IMR-90 (cell line): ENCODE results near the gene SPATA3. TPM values are rescaled to one million over a fixed set of nuclear protein-coding genes. Genes with fewer than 3 reads are reported as not detected.

Source experiments
- ATAC-seq: fragments of 200-7000 bp; cut with Tn5 transposase; 2 replicates; pipeline ENCODE4 v1.9.1; 2020; ENCODE audit warnings: low read depth, mild to moderate bottlenecking, moderate library complexity
- BruUV-seq: library from RNA; stranded (reverse); fragments of 400-500 nt; replicated peaks from 2 replicates; lab custom pipeline; 2021; lab: Mats Ljungman, UMichigan
- CTCF ChIA-PET: fragments of 300-600 bp; formaldehyde crosslinking; extraction: SDS; loops from one replicate; lab custom pipeline; 2021; ENCODE audit warnings: antibody characterized with exemption; lab: Yijun Ruan, JAX
- POLR2A ChIA-PET: fragments of 300-600 bp; sonication (Branson Sonifier 250); formaldehyde crosslinking; loops from one replicate; lab custom pipeline; 2022; ENCODE audit warnings: antibody characterized with exemption; ENCODE audit not compliant: unreplicated experiment; lab: Charles Lee
- DNase-seq: peaks from one replicate; pipeline ENCODE4 v3.0.0; 2013
- H2AFZ ChIP-seq: replicated peaks from 2 replicates; pipeline ENCODE3; 2013; ENCODE audit warnings: low read length, mild to moderate bottlenecking; ENCODE audit not compliant: poor library complexity
- H2AK5ac ChIP-seq: 2 replicates; pipeline ENCODE4 v1.6.1; 2013; ENCODE audit warnings: low read depth, low read length, inconsistent platforms
- H2AK9ac ChIP-seq: replicated peaks from 2 replicates; pipeline ENCODE3; 2013; ENCODE audit warnings: mild to moderate bottlenecking, low read depth, low read length, moderate library complexity; ENCODE audit not compliant: poor library complexity
- H2BK120ac ChIP-seq: 2 replicates; pipeline ENCODE4 v1.6.1; 2013; ENCODE audit warnings: low read depth, low read length, inconsistent platforms
- H2BK15ac ChIP-seq: 3 replicates; pipeline ENCODE4 v1.6.1; 2013; ENCODE audit warnings: low read depth, low read length, inconsistent platforms
- H2BK20ac ChIP-seq: 2 replicates; pipeline ENCODE4 v1.6.1; 2013; ENCODE audit warnings: low read depth, mild to moderate bottlenecking, inconsistent platforms, low read length, moderate library complexity
- H2BK5ac ChIP-seq: 2 replicates; pipeline ENCODE4 v1.6.1; 2013; ENCODE audit warnings: mild to moderate bottlenecking, low read depth, low read length, inconsistent platforms; ENCODE audit not compliant: poor library complexity, severe bottlenecking
- H3K14ac ChIP-seq: replicated peaks from 2 replicates; pipeline ENCODE4 v1.6.1; 2013; ENCODE audit warnings: low read depth, low read length, inconsistent platforms
- H3K18ac ChIP-seq: 2 replicates; pipeline ENCODE4 v1.6.1; 2013; ENCODE audit warnings: low read depth, low read length, control low read depth
- H3K23ac ChIP-seq: 2 replicates; pipeline ENCODE4 v1.6.1; 2013; ENCODE audit warnings: low read depth, low read length, inconsistent platforms
- H3K27ac ChIP-seq: 2 replicates; pipeline ENCODE4 v1.5.1; 2013; ENCODE audit warnings: mild to moderate bottlenecking, control low read depth, low read length; ENCODE audit not compliant: insufficient read depth
- H3K27me3 ChIP-seq: 2 replicates; pipeline ENCODE4 v1.6.1; 2013; ENCODE audit warnings: low read length; ENCODE audit not compliant: control insufficient read depth, insufficient read depth
- H3K36me3 ChIP-seq: 2 replicates; pipeline ENCODE4 v1.6.1; 2013; ENCODE audit warnings: low read length, mixed read lengths; ENCODE audit not compliant: control insufficient read depth, insufficient read depth
- H3K4ac ChIP-seq: 2 replicates; pipeline ENCODE4 v1.6.1; 2013; ENCODE audit warnings: low read depth, low read length, inconsistent platforms
- H3K4me1 ChIP-seq: 2 replicates; pipeline ENCODE4 v1.6.1; 2013; ENCODE audit warnings: low read length, mixed read lengths; ENCODE audit not compliant: control insufficient read depth, insufficient read depth
- H3K4me2 ChIP-seq: 2 replicates; pipeline ENCODE4 v1.6.1; 2013; ENCODE audit warnings: low read depth, mild to moderate bottlenecking, control low read depth, low read length, moderate library complexity
- H3K4me3 ChIP-seq: 2 replicates; pipeline ENCODE4 v1.5.1; 2013; ENCODE audit warnings: low read depth, mild to moderate bottlenecking, control low read depth, low read length, moderate library complexity; ENCODE audit not compliant: insufficient read depth
- H3K56ac ChIP-seq: 2 replicates; pipeline ENCODE4 v1.6.1; 2013; ENCODE audit warnings: low read length, inconsistent platforms; ENCODE audit not compliant: insufficient read depth; ENCODE audit errors: extremely low read depth
- H3K79me1 ChIP-seq, 2 experiments: 2 replicates each; pipeline ENCODE4 v1.6.1; 2013; ENCODE audit warnings: low read length in 2 of 2, inconsistent platforms in 1 of 2, low read depth in 1 of 2
- H3K9ac ChIP-seq: 2 replicates; pipeline ENCODE4 v1.6.1; 2013; ENCODE audit warnings: low read depth, low read length, control low read depth
- H3K9me1 ChIP-seq: 2 replicates; pipeline ENCODE4 v1.6.1; 2013; ENCODE audit warnings: low read length, inconsistent platforms; ENCODE audit not compliant: insufficient read depth
- H3K9me3 ChIP-seq: 2 replicates; pipeline ENCODE4 v1.6.1; 2013; ENCODE audit warnings: low read length; ENCODE audit not compliant: control insufficient read depth, insufficient read depth
- H4K20me1 ChIP-seq: 2 replicates; pipeline ENCODE4 v1.6.1; 2013; ENCODE audit warnings: low read length, inconsistent platforms; ENCODE audit not compliant: insufficient read depth
- H4K5ac ChIP-seq: 2 replicates; pipeline ENCODE4 v1.6.1; 2013; ENCODE audit warnings: mild to moderate bottlenecking, low read depth, low read length, control low read depth
- H4K8ac ChIP-seq, 2 experiments: 2 replicates each; pipeline ENCODE4 v1.6.1; 2013; ENCODE audit warnings: low read depth in 2 of 2, low read length in 2 of 2, control low read depth in 1 of 2, inconsistent platforms in 1 of 2
- H4K91ac ChIP-seq: 2 replicates; pipeline ENCODE4 v1.6.1; 2013; ENCODE audit warnings: low read depth, low read length, inconsistent platforms; ENCODE audit not compliant: insufficient read depth
- BHLHE40 ChIP-seq: fragments of 150-350 bp; IDR thresholded peaks from 2 replicates; pipeline ENCODE4 v1.6.1; 2016; ENCODE audit warnings: mild to moderate bottlenecking, low read depth, low read length
- CEBPB ChIP-seq: IDR thresholded peaks from 2 replicates; pipeline ENCODE4 v1.6.1; 2012; ENCODE audit warnings: low read depth, low read length, improper control_type of control experiment
- CHD1 ChIP-seq: IDR thresholded peaks from 2 replicates; pipeline ENCODE4 v1.6.1; 2012; ENCODE audit warnings: low read depth, low read length, improper control_type of control experiment
- ELK1 ChIP-seq: fragments of 150-350 bp; IDR thresholded peaks from 2 replicates; pipeline ENCODE4 v1.6.1; 2016; ENCODE audit warnings: low read depth, mild to moderate bottlenecking, low read length, moderate library complexity, borderline replicate concordance
- FOS ChIP-seq: fragments of 150-350 bp; IDR thresholded peaks from 2 replicates; pipeline ENCODE4 v1.6.1; 2016; ENCODE audit warnings: low read depth, low read length
- MAFK ChIP-seq: IDR thresholded peaks from 2 replicates; pipeline ENCODE4 v1.6.1; 2012; ENCODE audit warnings: low read depth, low read length, improper control_type of control experiment
- MAZ ChIP-seq: IDR thresholded peaks from 2 replicates; pipeline ENCODE4 v1.6.1; 2012; ENCODE audit warnings: low read depth, mild to moderate bottlenecking, low read length, improper control_type of control experiment, moderate library complexity, borderline replicate concordance
- MXI1 ChIP-seq: IDR thresholded peaks from 2 replicates; pipeline ENCODE4 v1.6.1; 2012; ENCODE audit warnings: low read depth, mild to moderate bottlenecking, low read length, moderate library complexity, borderline replicate concordance
- NFE2L2 ChIP-seq: fragments of 150-350 bp; IDR thresholded peaks from 2 replicates; pipeline ENCODE4 v1.6.1; 2016; ENCODE audit warnings: low read depth, mild to moderate bottlenecking, low read length
- POLR2A ChIP-seq: IDR thresholded peaks from 2 replicates; pipeline ENCODE4 v1.6.1; 2012; ENCODE audit warnings: mild to moderate bottlenecking, low read depth, low read length
- RAD21 ChIP-seq: IDR thresholded peaks from 2 replicates; pipeline ENCODE4 v1.6.1; 2012; ENCODE audit warnings: low read length, improper control_type of control experiment
- RCOR1 ChIP-seq: IDR thresholded peaks from 2 replicates; pipeline ENCODE4 v1.6.1; 2012; ENCODE audit warnings: mild to moderate bottlenecking, low read length, improper control_type of control experiment; ENCODE audit not compliant: insufficient replicate concordance
- RFX5 ChIP-seq: IDR thresholded peaks from 2 replicates; pipeline ENCODE4 v1.8.0; 2012; ENCODE audit warnings: low read depth, mild to moderate bottlenecking, low read length, moderate library complexity
- SMC3 ChIP-seq: fragments of 150-350 bp; IDR thresholded peaks from 2 replicates; pipeline ENCODE4 v1.6.1; 2016; ENCODE audit warnings: low read depth, mild to moderate bottlenecking, antibody characterized with exemption, low read length, moderate library complexity
- WGBS, 2 experiments: methylation state at CpG; one replicate each; pipeline versions ENCODE4 v1.1.5 to v1.1.7; 2013; ENCODE audit warnings: missing lambda C conversion rate in 2 of 2; ENCODE audit not compliant: insufficient read length in 1 of 2; ENCODE audit errors: extremely low coverage in 2 of 2; 5-methylcytosine and 5-hydroxymethylcytosine counted together
- dilution Hi-C: fragments of 300-500 bp; cut with HindIII; formaldehyde crosslinking; loops from one replicate; pipeline ENCODE4 v1.14.3; 2018; ENCODE audit warnings: low sequenced_read_pairs; ENCODE audit not compliant: unreplicated experiment
- in situ Hi-C: fragments of 300-500 bp; cut with MboI; formaldehyde crosslinking; loops from 3 replicates; pipeline ENCODE4 v1.14.3; 2019; ENCODE audit warnings: low sequenced_read_pairs, inconsistent platforms, mixed read lengths
- intact Hi-C: fragments of 100-400 bp; cut with micrococcal nuclease; formaldehyde crosslinking; loops from 2 replicates; pipeline ENCODE4 v1.10.0; 2022
- polyA plus RNA-seq, 3 experiments: library from polyadenylated mRNA; depleted of rRNA; stranded (reverse); fragments of >200 nt; gene quantifications; 2 replicates each; pipeline ENCODE4 v1.2.3, GENCODE V29; 2012; ENCODE audit warnings: low replicate concordance in 1 of 3
- total RNA-seq: library from RNA; depleted of rRNA; stranded (reverse); fragments of >200 nt; gene quantifications from 2 replicates; pipeline ENCODE4 v1.2.3, GENCODE V29; 2012
- TF ChIP-seq, protein P1 (sequence below): conservative IDR thresholded peaks from 2 replicates; pipeline ENCODE4 v1.5.1; 2012; ENCODE audit warnings: mild to moderate bottlenecking, low read depth, low read length, improper control_type of control experiment
- TF ChIP-seq, protein P2 (sequence below): fragments of 150-350 bp; IDR thresholded peaks from 2 replicates; pipeline ENCODE4 v1.6.1; 2017; ENCODE audit warnings: mild to moderate bottlenecking, antibody characterized with exemption, low read length, low read depth

Gene SPATA3
- total and polyA plus RNA-seq, 2 of the 4 experiments (the other 2 are of a cell fraction): not detected

GRCh38 chr2:231001921-231002320 lies 6.0 kb downstream of the SPATA3 start:
- Histone ChIP-seq H4K8ac (no peak overlapping the region), H3K9ac (no peak overlapping the region), H3K4ac (no peak overlapping the region), H2AK5ac (no peak overlapping the region), H3K4me2 (no peak overlapping the region), H4K91ac (no peak overlapping the region), H3K56ac (no peak overlapping the region), H3K9me3 (no peaks in the 10 kb centered on the region; the same call in 1 of the 2 replicates), H2BK15ac (no peak overlapping the region), H2AFZ (no peak overlapping the region), H2BK120ac (no peak overlapping the region), H3K18ac (no peak overlapping the region), H3K4me3 (no peak overlapping the region), H3K14ac (no peak overlapping the region), H4K20me1 (no peaks in the 10 kb centered on the region), H4K5ac (no peak overlapping the region), H2AK9ac (no peak overlapping the region), H3K27me3 (peaks cover 27% of the 10 kb centered on the region), H3K23ac (no peak overlapping the region), H2BK5ac (no peak overlapping the region), H2BK20ac (no peak overlapping the region), H3K79me1 (no peaks in the 10 kb centered on the region), H3K4me1 (no peaks in the 10 kb centered on the region), H3K27ac (no peak overlapping the region), H3K9me1 (no peaks in the 10 kb centered on the region), H3K36me3 (no peaks in the 10 kb centered on the region)
- ChIA-PET POLR2A (no interaction called here), CTCF (no interaction called here)
- dilution Hi-C loops: no loop called here
- ATAC-seq: no peak
- no CpG with 5 or more reads among the region's 4 CpGs for WGBS, 2 experiments
- intact Hi-C loops: no loop called here
- no TSS peak for BruUV-seq
- in situ Hi-C loops: no loop called here
- no peak for DNase-seq
- TF ChIP-seq RCOR1: no peak
- no peak for TF ChIP-seq FOS
- TF ChIP-seq, protein P1, sequence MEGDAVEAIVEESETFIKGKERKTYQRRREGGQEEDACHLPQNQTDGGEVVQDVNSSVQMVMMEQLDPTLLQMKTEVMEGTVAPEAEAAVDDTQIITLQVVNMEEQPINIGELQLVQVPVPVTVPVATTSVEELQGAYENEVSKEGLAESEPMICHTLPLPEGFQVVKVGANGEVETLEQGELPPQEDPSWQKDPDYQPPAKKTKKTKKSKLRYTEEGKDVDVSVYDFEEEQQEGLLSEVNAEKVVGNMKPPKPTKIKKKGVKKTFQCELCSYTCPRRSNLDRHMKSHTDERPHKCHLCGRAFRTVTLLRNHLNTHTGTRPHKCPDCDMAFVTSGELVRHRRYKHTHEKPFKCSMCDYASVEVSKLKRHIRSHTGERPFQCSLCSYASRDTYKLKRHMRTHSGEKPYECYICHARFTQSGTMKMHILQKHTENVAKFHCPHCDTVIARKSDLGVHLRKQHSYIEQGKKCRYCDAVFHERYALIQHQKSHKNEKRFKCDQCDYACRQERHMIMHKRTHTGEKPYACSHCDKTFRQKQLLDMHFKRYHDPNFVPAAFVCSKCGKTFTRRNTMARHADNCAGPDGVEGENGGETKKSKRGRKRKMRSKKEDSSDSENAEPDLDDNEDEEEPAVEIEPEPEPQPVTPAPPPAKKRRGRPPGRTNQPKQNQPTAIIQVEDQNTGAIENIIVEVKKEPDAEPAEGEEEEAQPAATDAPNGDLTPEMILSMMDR: no peak
- TF ChIP-seq MAFK: no peak
- TF ChIP-seq ELK1: no peak
- TF ChIP-seq CEBPB: no peak
- no peak for TF ChIP-seq POLR2A
- no peak for TF ChIP-seq CHD1
- TF ChIP-seq, protein P2, sequence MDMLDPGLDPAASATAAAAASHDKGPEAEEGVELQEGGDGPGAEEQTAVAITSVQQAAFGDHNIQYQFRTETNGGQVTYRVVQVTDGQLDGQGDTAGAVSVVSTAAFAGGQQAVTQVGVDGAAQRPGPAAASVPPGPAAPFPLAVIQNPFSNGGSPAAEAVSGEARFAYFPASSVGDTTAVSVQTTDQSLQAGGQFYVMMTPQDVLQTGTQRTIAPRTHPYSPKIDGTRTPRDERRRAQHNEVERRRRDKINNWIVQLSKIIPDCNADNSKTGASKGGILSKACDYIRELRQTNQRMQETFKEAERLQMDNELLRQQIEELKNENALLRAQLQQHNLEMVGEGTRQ: no peak
- no peak for TF ChIP-seq NFE2L2
- TF ChIP-seq RFX5: no peak
- no peak for TF ChIP-seq BHLHE40
- no peak for TF ChIP-seq SMC3
- TF ChIP-seq RAD21: no peak
- no peak for TF ChIP-seq MXI1
- no peak for TF ChIP-seq MAZ
